Gastroesophageal sphincter (tissue), 3 donors: ENCODE measurements around the gene FAM168A.

ENCODE experiments used
- CTCF ChIP-seq, 4 experiments: fragments of 200-600 bp in 2 of 4; fragments of 450-650 bp in 2 of 4; sonication (generic) in 1 of 4; IDR thresholded peaks; one replicate each; pipeline ENCODE4 v1.5.1; 2017 to 2019; ENCODE audit warnings: antibody characterized with exemption in 4 of 4, mild to moderate bottlenecking in 2 of 4, moderate library complexity in 2 of 4
- EP300 ChIP-seq: sonication (generic); formaldehyde crosslinking; IDR thresholded peaks from one replicate; pipeline ENCODE4 v1.6.1; 2017; ENCODE audit warnings: antibody characterized with exemption, mild to moderate bottlenecking
- POLR2A ChIP-seq, 2 donors: fragments of 450-650 bp; IDR thresholded peaks; one replicate each; pipeline ENCODE4 v1.6.1; 2017; ENCODE audit warnings: antibody characterized with exemption in 2 of 2, mild to moderate bottlenecking in 2 of 2, moderate library complexity in 1 of 2
- POLR2AphosphoS5 ChIP-seq: sonication (generic); formaldehyde crosslinking; IDR thresholded peaks from one replicate; pipeline ENCODE4 v1.6.1; 2017; ENCODE audit warnings: antibody characterized with exemption

GRCh38 chr11:73375830-73376159, 222.1 kb downstream of the FAM168A start:
- TF ChIP-seq POLR2A (IDR thresholded peaks at IDR 0.05) = no peak
- no peak for TF ChIP-seq EP300
- TF ChIP-seq CTCF (IDR thresholded peaks at IDR 0.05) = no peak
- TF ChIP-seq POLR2AphosphoS5 = no peak
